ENCODE data around the gene LRRK2.

LRRK2 gene

GRCh38 chr12:40375076-40375475 lies 150.3 kb downstream of the LRRK2 start:
- Histone ChIP-seq H3K27ac (replicated peaks) (no peak overlapping the region), H3K4me3 (replicated peaks; ENCODE audit: insufficient read depth, low read length) (no peak overlapping the region)
- TF ChIP-seq CTCF (IDR thresholded peaks at IDR 0.05; ENCODE audit: insufficient read depth, low read length) (peak; percentile 17), SPI1 (IDR thresholded peaks at IDR 0.05; ENCODE audit: borderline replicate concordance, low read depth) (no peak)

GRCh38 chr12:40376533-40377267 lies 151.9 kb downstream of the LRRK2 start:
- DNase-seq (ENCODE audit: low read depth in 1 of 2, low spot score in 1 of 2), result no peak

More at GRCh38 chr12:40375076-40375475, 150.3 kb downstream of the LRRK2 start:
- DNase-seq (ENCODE audit: low read depth in 1 of 2, low spot score in 1 of 2), result no peak
- H3K27me3 ChIP-seq (ENCODE audit: insufficient read depth, poor library complexity, severe bottlenecking), result no peaks in the 10 kb centered on the region

GRCh38 chr12:40378691-40379090 lies 153.9 kb downstream of the LRRK2 start:
- no peak overlapping the region for H3K27ac ChIP-seq (replicated peaks)
- H3K4me3 ChIP-seq (replicated peaks; ENCODE audit: insufficient read depth, low read length), result no peak overlapping the region
- TF ChIP-seq POLR2AphosphoS5 (IDR thresholded peaks at IDR 0.05; ENCODE audit: low read depth) (no peak), REST (IDR thresholded peaks at IDR 0.05; ENCODE audit: insufficient replicate concordance, low read depth) (no peak), GABPA (IDR thresholded peaks at IDR 0.05; ENCODE audit: low read depth) (no peak), SPI1 (IDR thresholded peaks at IDR 0.05; ENCODE audit: borderline replicate concordance, low read depth) (no peak), CTCF (IDR thresholded peaks at IDR 0.05; ENCODE audit: insufficient read depth, low read length) (no peak)
- H3K27me3 ChIP-seq (ENCODE audit: insufficient read depth, poor library complexity, severe bottlenecking), result no peaks in the 10 kb centered on the region
- no peak for DNase-seq (ENCODE audit: low read depth in 1 of 2, low spot score in 1 of 2)

More at GRCh38 chr12:40376533-40377267, 151.9 kb downstream of the LRRK2 start:
- no peaks in the 10 kb centered on the region for H3K27me3 ChIP-seq (ENCODE audit: insufficient read depth, poor library complexity, severe bottlenecking)
- H3K27ac ChIP-seq (replicated peaks), result no peak overlapping the region
- H3K4me3 ChIP-seq (replicated peaks; ENCODE audit: insufficient read depth, low read length), result no peak overlapping the region
- TF ChIP-seq GABPA (IDR thresholded peaks at IDR 0.05; ENCODE audit: low read depth) (no peak), REST (IDR thresholded peaks at IDR 0.05; ENCODE audit: insufficient replicate concordance, low read depth) (no peak), SPI1 (IDR thresholded peaks at IDR 0.05; ENCODE audit: borderline replicate concordance, low read depth) (no peak), POLR2AphosphoS5 (IDR thresholded peaks at IDR 0.05; ENCODE audit: low read depth) (no peak), CTCF (IDR thresholded peaks at IDR 0.05; ENCODE audit: insufficient read depth, low read length) (no peak)

- TF ChIP-seq GABPA (IDR thresholded peaks at IDR 0.05; ENCODE audit: low read depth), result no peak
- TF ChIP-seq POLR2AphosphoS5 (IDR thresholded peaks at IDR 0.05; ENCODE audit: low read depth), result no peak
- no peak for TF ChIP-seq REST (IDR thresholded peaks at IDR 0.05; ENCODE audit: insufficient replicate concordance, low read depth)
- no peak for TF ChIP-seq CTCF (IDR thresholded peaks at IDR 0.05; ENCODE audit: insufficient read depth, low read length)
- TF ChIP-seq SPI1 (IDR thresholded peaks at IDR 0.05; ENCODE audit: borderline replicate concordance, low read depth), result no peak
- Histone ChIP-seq H3K4me3 (replicated peaks; ENCODE audit: insufficient read depth, low read length) (no peak overlapping the region), H3K27me3 (ENCODE audit: insufficient read depth, poor library complexity, severe bottlenecking) (no peaks in the 10 kb centered on the region), H3K27ac (replicated peaks) (no peak overlapping the region)
- DNase-seq (ENCODE audit: low read depth in 1 of 2, low spot score in 1 of 2), result no peak
Measured at GRCh38 chr12:40382217-40382616, 157.4 kb downstream of the LRRK2 start.

All from HL-60 (cell line).